GM10847 (cell line): ENCODE measurements around the gene ANO2.

Source experiments
- POLR2A ChIP-seq: IDR thresholded peaks from 2 replicates; pipeline ENCODE4 v1.6.1; 2011; ENCODE audit not compliant: insufficient read length; ENCODE audit errors: extremely low read depth

Gene ANO2

GRCh38 chr12:5590316-5590715 lies 354.7 kb downstream of the ANO2 start:
- TF ChIP-seq POLR2A = no peak

GRCh38 chr12:5589054-5589453 lies 356.0 kb downstream of the ANO2 start:
- TF ChIP-seq POLR2A = no peak

- TF ChIP-seq POLR2A = no peak
Observed at GRCh38 chr12:5588591-5588990, 356.5 kb downstream of the ANO2 start.

- TF ChIP-seq POLR2A = no peak
Observed at GRCh38 chr12:5588176-5588575, 356.9 kb downstream of the ANO2 start.

- TF ChIP-seq POLR2A = no peak
Observed at GRCh38 chr12:5587711-5588121, 357.3 kb downstream of the ANO2 start.

GRCh38 chr12:5586201-5586600 lies 358.9 kb downstream of the ANO2 start:
- TF ChIP-seq POLR2A = no peak

- TF ChIP-seq POLR2A = no peak
Observed at GRCh38 chr12:5585178-5585577, 359.9 kb downstream of the ANO2 start.

- TF ChIP-seq POLR2A = no peak
Observed at GRCh38 chr12:5584412-5585175, 360.5 kb downstream of the ANO2 start.

GRCh38 chr12:5582541-5582940 lies 362.5 kb downstream of the ANO2 start:
- no peak for TF ChIP-seq POLR2A

GRCh38 chr12:5582018-5582417 lies 363.0 kb downstream of the ANO2 start:
- no peak for TF ChIP-seq POLR2A

GRCh38 chr12:5581616-5582015 lies 363.4 kb downstream of the ANO2 start:
- TF ChIP-seq POLR2A = no peak

GRCh38 chr12:5581019-5581418 lies 364.0 kb downstream of the ANO2 start:
- TF ChIP-seq POLR2A = no peak

GRCh38 chr12:5578775-5579174 lies 366.3 kb downstream of the ANO2 start:
- no peak for TF ChIP-seq POLR2A

- no peak for TF ChIP-seq POLR2A
Observed at GRCh38 chr12:5577741-5578140, 367.3 kb downstream of the ANO2 start.

- no peak for TF ChIP-seq POLR2A
Observed at GRCh38 chr12:5577211-5577612, 367.8 kb downstream of the ANO2 start.

GRCh38 chr12:5575987-5576386 lies 369.1 kb downstream of the ANO2 start:
- TF ChIP-seq POLR2A = no peak

GRCh38 chr12:5575232-5575631 lies 369.8 kb downstream of the ANO2 start:
- TF ChIP-seq POLR2A = no peak
